CD4-positive, alpha-beta T cell (primary cell): Measurements from ENCODE around the gene RPL22L1. TPM values are rescaled to one million over a fixed set of nuclear protein-coding genes. Genes with fewer than 3 reads are reported as not detected.

Experiments used
- ATAC-seq: fragments of 200-7000 bp; cut with Tn5 transposase; one replicate; pipeline ENCODE4 v1.10.0; 2022; ENCODE audit warnings: mild to moderate bottlenecking; ENCODE audit not compliant: poor library complexity
- CTCF ChIA-PET: fragments of 350-600 bp; sonication (Branson Sonifier 250); formaldehyde crosslinking; loops from one replicate; lab custom pipeline; 2021; ENCODE audit warnings: antibody characterized with exemption, inconsistent platforms; lab: Charles Lee
- POLR2A ChIA-PET: fragments of 350-600 bp; sonication (Branson Sonifier 250); formaldehyde crosslinking; loops from one replicate; lab custom pipeline; 2021; ENCODE audit warnings: antibody characterized with exemption, inconsistent platforms; lab: Charles Lee
- DNase-seq, 14 experiments: peaks; one replicate each; pipeline ENCODE4 v3.0.0-alpha.2; 2013 to 2020; ENCODE audit warnings: mixed read lengths in 2 of 14
- H3K27ac ChIP-seq, 2 donors: one replicate each; pipeline versions ENCODE4 v1.5.1 to v1.7.0; 2013; ENCODE audit warnings: low read length in 2 of 2, low read depth in 1 of 2, mild to moderate bottlenecking in 1 of 2
- H3K27me3 ChIP-seq, 2 experiments: 1 replicate in 1 of 2; 2 replicates in 1 of 2; pipeline versions ENCODE4 v1.6.1 to v1.7.0; 2013; ENCODE audit warnings: low read length in 2 of 2, control low read depth in 1 of 2, mild to moderate bottlenecking in 1 of 2, moderate library complexity in 1 of 2; ENCODE audit not compliant: insufficient read depth in 2 of 2, control insufficient read depth in 1 of 2
- H3K36me3 ChIP-seq: one replicate; pipeline ENCODE4 v1.6.1; 2013; ENCODE audit warnings: low read length, control low read depth; ENCODE audit not compliant: insufficient read depth
- H3K4me1 ChIP-seq: one replicate; pipeline ENCODE4 v1.6.1; 2013; ENCODE audit warnings: low read length, control low read depth; ENCODE audit not compliant: insufficient read depth
- H3K4me3 ChIP-seq: one replicate; pipeline ENCODE4 v1.5.1; 2013; ENCODE audit warnings: mild to moderate bottlenecking, low read length, moderate library complexity
- H3K9me3 ChIP-seq, 2 experiments: 1 replicate in 1 of 2; 2 replicates in 1 of 2; pipeline versions ENCODE4 v1.6.1 to v1.7.0; 2013; ENCODE audit warnings: low read length in 2 of 2, mild to moderate bottlenecking in 2 of 2, control low read depth in 1 of 2, moderate library complexity in 1 of 2; ENCODE audit not compliant: control insufficient read depth in 1 of 2, insufficient read depth in 1 of 2
- H3K27ac Mint-ChIP-seq: one replicate; pipeline ENCODE4 v1.8.0; 2020; ENCODE audit warnings: mixed read lengths
- H3K27me3 Mint-ChIP-seq: one replicate; pipeline ENCODE4 v1.8.0; 2021; ENCODE audit warnings: mixed read lengths
- H3K36me3 Mint-ChIP-seq: one replicate; pipeline ENCODE4 v1.8.0; 2021; ENCODE audit warnings: low read depth, mixed read lengths
- H3K4me1 Mint-ChIP-seq: one replicate; pipeline ENCODE4 v1.8.0; 2021; ENCODE audit warnings: low read depth, mixed read lengths
- H3K4me3 Mint-ChIP-seq: one replicate; pipeline ENCODE4 v1.8.0; 2020; ENCODE audit warnings: mild to moderate bottlenecking, mixed read lengths
- H3K9me3 Mint-ChIP-seq: one replicate; pipeline ENCODE4 v1.8.0; 2020; ENCODE audit warnings: mixed read lengths
- intact Hi-C, 2 experiments: fragments of 100-400 bp; cut with DNase I in 1 of 2; cut with micrococcal nuclease in 1 of 2; formaldehyde crosslinking; loops; one replicate each; pipeline versions ENCODE4 v1.15.1 to v1.9.0; 2023 to 2025; cut with DNase I, micrococcal nuclease
- total RNA-seq, 174 experiments: library from RNA in 2 of 174; stranded (reverse) in 2 of 174; gene quantifications; one replicate each; pipeline ENCODE4 v1.2.3 and lab custom pipeline; 2021 to 2026
- TF ChIP-seq, protein P1 (sequence below): fragments of 200-600 bp; IDR thresholded peaks from one replicate; pipeline ENCODE4 v1.8.0; 2022; ENCODE audit warnings: antibody characterized with exemption, mild to moderate bottlenecking

The RPL22L1 gene
- total RNA-seq, 2 experiments from 2014 or later: 53.5 to 55.6 TPM

DNA sequence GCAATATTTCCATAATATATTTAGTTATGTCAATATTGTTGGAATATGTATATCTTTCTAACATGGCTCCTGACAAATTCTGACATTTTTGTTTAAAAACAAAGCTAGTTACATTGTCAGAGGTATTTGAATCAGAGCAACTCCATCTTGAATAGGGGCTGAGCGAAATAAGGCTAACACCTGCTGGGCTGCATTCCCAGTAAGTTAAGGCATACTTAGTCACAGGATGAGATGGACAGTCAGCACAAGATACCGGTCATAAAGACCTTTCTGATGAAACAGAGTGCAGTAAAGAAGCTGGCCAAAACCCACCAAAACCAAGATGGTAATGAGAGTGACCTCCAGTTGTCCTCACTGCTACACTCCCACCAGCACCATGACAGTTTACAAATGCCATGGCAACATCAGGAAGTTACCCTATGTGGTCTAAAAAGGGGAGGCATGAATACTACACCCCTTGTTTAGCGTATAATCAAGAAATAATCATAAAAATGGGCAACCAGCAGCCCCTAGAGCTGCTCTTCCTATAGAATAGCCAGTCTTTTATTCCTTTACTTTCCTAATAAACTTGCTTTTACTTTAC is 30.4 kb downstream of the RPL22L1 start:
- TF ChIP-seq, protein P1, sequence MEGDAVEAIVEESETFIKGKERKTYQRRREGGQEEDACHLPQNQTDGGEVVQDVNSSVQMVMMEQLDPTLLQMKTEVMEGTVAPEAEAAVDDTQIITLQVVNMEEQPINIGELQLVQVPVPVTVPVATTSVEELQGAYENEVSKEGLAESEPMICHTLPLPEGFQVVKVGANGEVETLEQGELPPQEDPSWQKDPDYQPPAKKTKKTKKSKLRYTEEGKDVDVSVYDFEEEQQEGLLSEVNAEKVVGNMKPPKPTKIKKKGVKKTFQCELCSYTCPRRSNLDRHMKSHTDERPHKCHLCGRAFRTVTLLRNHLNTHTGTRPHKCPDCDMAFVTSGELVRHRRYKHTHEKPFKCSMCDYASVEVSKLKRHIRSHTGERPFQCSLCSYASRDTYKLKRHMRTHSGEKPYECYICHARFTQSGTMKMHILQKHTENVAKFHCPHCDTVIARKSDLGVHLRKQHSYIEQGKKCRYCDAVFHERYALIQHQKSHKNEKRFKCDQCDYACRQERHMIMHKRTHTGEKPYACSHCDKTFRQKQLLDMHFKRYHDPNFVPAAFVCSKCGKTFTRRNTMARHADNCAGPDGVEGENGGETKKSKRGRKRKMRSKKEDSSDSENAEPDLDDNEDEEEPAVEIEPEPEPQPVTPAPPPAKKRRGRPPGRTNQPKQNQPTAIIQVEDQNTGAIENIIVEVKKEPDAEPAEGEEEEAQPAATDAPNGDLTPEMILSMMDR: no peak
- ChIA-PET CTCF (no interaction called here), POLR2A (no interaction called here)
- H3K4me1 Mint-ChIP-seq: no peaks in the 10 kb centered on the region
- Histone ChIP-seq H3K4me1 (no peaks in the 10 kb centered on the region), H3K27ac (no peak overlapping the region), H3K36me3 (no peaks in the 10 kb centered on the region), H3K9me3 (no peaks in the 10 kb centered on the region), H3K4me3 (no peak overlapping the region), H3K27me3 (peaks cover 0 to 9% of the 10 kb centered on the region in 2 experiments)
- H3K27me3 Mint-ChIP-seq: peaks cover 48% of the 10 kb centered on the region
- no peaks in the 10 kb centered on the region for H3K36me3 Mint-ChIP-seq
- no peak for DNase-seq
- no peak for ATAC-seq
- H3K4me3 Mint-ChIP-seq: no peak overlapping the region
- no peaks in the 10 kb centered on the region for H3K9me3 Mint-ChIP-seq
- H3K27ac Mint-ChIP-seq: no peak overlapping the region
- intact Hi-C loops: no loop called here

DNA sequence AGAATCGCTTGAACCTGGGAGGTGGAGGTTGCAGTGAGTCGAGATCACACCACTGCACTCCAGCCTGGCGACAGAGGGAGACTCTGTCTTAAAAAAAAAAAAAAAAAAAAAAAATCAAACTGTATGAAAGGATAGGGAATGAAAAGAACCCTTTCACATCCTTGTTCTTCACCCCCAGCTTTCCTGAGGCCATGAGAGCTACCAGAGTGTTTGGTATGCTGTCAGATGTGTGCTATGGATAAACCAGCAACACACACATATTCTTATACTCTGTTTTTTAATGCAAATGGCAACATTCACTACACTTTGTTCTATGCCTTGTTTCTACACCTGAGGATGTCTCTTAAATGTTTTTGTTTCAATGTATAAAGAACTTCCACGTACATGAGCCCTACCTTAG is 33.5 kb downstream of the RPL22L1 start:
- no peaks in the 10 kb centered on the region for H3K9me3 ChIP-seq
- no peak overlapping the region for H3K4me3 ChIP-seq
- no peaks in the 10 kb centered on the region for H3K4me1 Mint-ChIP-seq
- POLR2A ChIA-PET: no interaction called here
- no peak for ATAC-seq
- no peaks in the 10 kb centered on the region for H3K9me3 Mint-ChIP-seq
- peaks cover 63% of the 10 kb centered on the region for H3K27me3 Mint-ChIP-seq
- DNase-seq: no peak
- peaks cover 0 to 17% of the 10 kb centered on the region in 2 experiments for H3K27me3 ChIP-seq
- H3K4me3 Mint-ChIP-seq: no peak overlapping the region
- CTCF ChIA-PET: no interaction called here
- H3K27ac ChIP-seq: no peak overlapping the region
- no peaks in the 10 kb centered on the region for H3K4me1 ChIP-seq
- H3K36me3 ChIP-seq: no peaks in the 10 kb centered on the region
- no peak overlapping the region for H3K27ac Mint-ChIP-seq
- intact Hi-C loops: no loop called here
- TF ChIP-seq, protein P1: no peak
- no peaks in the 10 kb centered on the region for H3K36me3 Mint-ChIP-seq

DNA sequence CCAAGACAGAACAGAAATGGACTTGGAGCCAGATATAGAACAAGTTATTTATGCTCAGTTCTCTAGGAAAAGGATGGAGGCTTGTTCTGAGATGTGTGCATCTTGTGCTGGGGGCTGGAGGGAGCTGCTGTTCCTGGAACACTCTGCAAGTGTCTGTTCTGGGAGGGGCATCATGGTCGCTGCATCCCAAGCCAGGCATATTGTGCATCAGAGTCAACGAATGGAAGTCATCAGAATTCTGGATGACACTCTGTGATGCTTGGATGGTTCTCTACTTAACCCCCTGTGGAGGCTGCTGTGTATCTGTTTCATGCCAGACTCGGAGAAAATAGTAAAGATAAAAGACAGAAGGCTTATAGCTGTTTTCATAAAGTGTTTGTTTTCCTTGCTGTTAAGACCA is 34.7 kb downstream of the RPL22L1 start:
- H3K4me3 ChIP-seq: no peak overlapping the region
- no peak overlapping the region for H3K4me3 Mint-ChIP-seq
- no peak overlapping the region for H3K27ac ChIP-seq
- H3K36me3 ChIP-seq: no peaks in the 10 kb centered on the region
- no peak overlapping the region for H3K27ac Mint-ChIP-seq
- H3K27me3 ChIP-seq: peaks cover 0 to 12% of the 10 kb centered on the region in 2 experiments
- no peaks in the 10 kb centered on the region for H3K9me3 ChIP-seq
- DNase-seq (no peak), ATAC-seq (no peak)
- H3K36me3 Mint-ChIP-seq: no peaks in the 10 kb centered on the region
- H3K27me3 Mint-ChIP-seq: peaks cover 63% of the 10 kb centered on the region
- intact Hi-C loops: no loop called here
- no peaks in the 10 kb centered on the region for H3K9me3 Mint-ChIP-seq
- CTCF ChIA-PET: no interaction called here
- TF ChIP-seq, protein P1: no peak
- no peaks in the 10 kb centered on the region for H3K4me1 Mint-ChIP-seq
- no peaks in the 10 kb centered on the region for H3K4me1 ChIP-seq
- POLR2A ChIA-PET: no interaction called here
